ENCODE results near the gene ERGIC1. TPM values are rescaled to one million over a fixed set of nuclear protein-coding genes. Genes with fewer than 3 reads are reported as not detected.
A peak's percentile ranks its signal among the peaks of the same experiment; 100 is the strongest.

ERGIC1 gene
- total RNA-seq, 1 donor from 2014 or later = 201 TPM

DNA sequence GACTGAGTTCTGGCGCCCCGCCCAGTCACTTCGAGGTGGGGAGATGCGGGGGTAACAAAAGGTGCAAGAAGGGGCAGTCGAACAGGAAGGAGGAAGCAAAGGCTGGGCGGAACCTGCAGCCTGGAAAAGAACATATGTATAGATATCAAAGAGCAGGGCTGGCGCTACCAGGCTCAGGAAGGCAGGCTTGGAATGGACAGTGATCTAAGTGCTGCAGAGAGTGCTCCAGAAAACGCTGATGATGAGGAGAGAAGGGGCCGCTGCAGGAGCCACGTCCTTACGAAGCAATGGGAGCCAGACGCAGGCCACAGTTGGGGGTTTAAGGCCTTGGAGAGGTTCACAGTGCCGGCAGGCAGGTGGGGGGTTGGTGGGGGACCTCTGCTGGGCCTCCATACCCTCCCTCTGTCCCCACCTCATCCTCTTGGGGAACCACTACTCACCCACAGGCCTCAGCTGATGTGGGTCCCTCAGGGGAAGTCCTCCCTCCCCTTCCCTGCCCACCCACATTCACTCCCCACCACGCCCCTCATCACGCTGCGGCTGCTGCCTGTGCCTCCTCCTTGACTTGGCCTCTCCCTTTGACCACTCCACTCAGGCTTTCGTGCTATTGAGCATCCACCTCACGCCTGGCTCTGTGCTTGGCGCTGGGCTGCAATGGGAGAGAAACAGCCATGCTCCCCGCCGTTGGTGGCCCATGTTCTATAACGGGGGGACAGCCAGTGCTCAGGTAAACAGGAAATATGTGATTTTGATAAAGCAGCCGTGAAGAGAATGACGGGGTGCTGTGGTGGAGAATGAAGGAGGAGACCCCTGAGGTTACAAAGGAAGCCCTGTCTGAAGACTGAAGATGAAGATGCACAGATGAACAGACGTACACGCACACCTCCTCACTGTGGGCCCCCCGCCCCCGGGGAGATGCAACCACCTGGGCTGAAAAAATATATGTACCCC is 84.6 kb downstream of the ERGIC1 start:
- DNase-seq (ENCODE audit: low spot score) = no peak

DNA sequence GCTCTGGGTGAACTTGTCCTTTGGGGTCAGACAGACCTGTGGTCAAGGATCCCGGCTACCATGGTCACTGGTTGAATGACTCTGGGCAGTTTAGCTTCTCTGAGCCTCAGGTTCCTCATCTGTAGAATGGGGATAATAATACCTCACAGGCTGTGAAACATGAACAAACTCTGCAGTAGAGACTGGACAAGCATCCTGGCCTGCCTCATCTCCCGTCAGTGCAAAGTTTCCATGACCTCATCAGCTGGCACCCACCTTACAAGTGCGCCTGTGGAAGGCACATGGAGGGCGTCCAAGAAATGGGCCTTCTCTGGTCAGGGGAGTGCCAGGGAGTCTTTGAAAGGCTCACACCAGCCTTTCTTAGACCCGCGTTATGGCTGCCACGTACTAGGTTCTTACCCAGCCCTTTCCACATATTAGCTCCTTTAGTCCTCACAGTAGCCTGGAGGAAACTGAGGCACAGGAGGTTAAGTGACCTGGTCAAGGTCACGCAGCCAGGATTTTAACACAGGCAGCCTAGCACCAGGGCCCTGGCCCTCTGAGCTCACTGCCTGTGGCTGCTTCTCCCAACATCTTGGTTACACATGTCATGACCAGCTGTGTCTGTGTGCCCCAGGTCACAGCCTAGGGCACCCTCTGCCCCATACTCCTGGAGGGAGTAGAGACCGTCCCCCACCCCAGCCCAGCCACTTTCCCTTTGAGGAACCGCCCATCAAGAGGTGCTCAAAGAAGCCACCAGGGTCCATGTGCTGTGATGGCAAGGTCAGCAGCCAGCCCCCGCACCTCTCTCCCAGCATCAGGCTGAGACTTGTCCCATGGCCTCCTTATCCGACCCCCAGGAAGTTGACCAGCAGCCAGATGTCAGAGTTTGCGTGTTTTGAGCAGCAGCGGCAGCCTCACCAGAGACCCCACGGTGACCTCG is 85.7 kb downstream of the ERGIC1 start:
- DNase-seq (ENCODE audit: low spot score) = no peak

DNA sequence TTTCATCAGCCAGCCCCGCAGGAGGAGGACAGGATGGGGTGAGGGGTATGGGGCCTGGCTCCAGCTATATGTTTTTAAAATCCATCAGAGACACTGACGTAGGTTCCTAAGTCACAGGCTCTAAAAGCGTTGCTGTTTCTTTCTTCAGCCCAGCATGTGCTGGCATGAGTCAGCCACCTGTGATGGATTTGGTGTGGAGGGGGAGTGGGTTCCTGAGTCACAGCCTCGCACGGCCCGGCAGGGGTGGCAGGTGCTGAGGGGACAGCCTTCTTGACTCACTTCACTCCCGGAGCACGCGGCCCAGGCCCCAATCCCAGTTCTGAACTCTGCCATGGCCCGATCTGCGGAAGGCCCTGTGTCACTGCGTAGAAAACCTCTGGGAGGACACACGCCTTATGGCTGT is 86.4 kb downstream of the ERGIC1 start:
- no peak for DNase-seq (ENCODE audit: low spot score)

DNA sequence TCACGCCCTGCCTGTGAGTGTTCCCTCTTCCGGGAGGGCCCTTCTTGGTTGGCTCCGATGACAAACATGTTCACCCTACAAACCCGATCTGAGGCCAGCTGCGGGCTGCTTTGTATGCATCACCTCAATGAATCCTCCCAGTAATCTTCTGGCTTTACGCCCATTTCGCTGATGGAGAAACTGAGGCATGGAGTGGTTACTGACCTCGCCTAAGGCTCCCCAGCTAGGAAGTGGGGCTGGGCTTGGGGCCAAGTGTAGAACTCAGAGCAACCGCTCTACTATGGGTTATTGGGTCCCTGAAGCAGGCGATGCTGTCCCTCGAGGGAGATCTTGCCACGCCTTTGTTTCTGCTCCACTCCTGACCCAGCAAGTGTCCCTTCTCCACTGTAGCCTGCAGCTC is 86.9 kb downstream of the ERGIC1 start:
- DNase-seq (ENCODE audit: low spot score) = no peak

DNA sequence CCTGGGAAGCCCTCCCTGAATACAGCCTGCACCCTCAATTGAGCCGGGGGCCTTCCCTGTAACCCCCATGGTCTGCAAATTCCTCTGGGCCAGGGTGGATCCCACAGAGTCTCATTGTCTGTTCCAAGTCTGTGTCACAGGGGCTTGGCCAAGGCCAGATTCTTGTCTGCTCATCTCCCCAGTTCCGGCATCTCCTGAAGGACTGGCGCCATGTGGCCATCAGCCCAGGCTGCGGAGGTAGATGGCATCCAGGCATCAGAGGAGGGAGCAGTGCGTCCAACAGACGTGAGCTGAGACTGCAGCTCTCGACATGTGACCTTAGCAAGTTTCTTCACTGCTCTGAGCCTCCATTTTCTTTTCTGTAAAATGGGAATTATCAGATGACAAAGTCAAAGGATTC is 87.9 kb downstream of the ERGIC1 start:
- DNase-seq (ENCODE audit: low spot score) = no peak

DNA sequence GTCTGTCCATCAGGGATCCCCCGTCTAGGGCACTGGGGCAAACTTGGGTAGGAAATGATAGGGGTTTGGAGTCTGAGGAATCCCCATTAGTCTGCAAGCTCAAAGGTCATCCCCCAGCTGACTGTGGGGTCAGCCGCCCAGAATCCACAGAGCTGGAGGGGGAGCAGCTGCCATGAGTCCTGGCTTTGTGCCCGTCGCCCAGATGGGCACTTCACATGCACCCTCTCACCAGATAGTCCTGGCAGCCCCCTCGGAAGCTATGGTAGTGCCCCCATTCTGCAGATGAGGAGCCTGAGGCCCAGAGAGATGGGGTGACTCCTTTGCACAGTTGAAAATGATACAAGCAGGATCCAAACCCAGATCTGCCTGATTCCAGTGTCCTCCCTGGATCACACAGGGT is 89.5 kb downstream of the ERGIC1 start:
- no peak for DNase-seq (ENCODE audit: low spot score)

DNA sequence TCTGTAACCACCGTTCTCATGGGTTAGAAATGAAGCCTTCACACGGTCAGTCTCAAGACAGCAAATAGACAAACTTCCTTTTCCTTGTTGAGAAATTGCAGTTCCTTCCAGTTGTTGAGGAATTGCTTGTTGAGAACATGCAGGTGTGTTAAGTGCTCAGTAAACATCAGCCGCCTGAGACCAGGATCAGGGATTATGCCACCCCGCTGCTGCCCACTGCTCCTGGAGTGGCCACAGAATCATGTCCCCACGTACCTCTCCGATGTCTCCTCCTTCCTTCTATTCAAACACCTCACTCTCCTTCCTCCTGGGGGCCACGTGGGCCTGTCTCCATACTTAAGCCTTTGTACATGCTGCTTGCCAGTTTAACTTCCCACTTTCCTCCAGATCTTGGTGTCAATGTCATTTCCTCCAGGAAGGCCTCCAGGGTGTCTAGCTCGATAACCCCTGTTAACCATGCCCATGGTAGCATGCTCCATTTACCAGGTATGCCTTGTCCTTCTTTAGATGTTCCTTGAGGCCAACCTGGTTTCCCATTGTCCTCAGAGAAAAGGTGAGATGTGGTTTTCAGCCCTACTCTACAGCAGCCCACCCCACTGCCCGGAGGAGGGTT is 91.4 kb downstream of the ERGIC1 start:
- DNase-seq (ENCODE audit: low spot score) = no peak

- DNase-seq (ENCODE audit: low spot score) = no peak
These were observed 92.0 kb downstream of the ERGIC1 start for GRCh38 chr5:172926008-172926523.

- DNase-seq (ENCODE audit: low spot score) = no peak
These were observed 92.7 kb downstream of the ERGIC1 start for GRCh38 chr5:172926796-172927195.

- no peak for DNase-seq (ENCODE audit: low spot score)
These were observed 95.4 kb downstream of the ERGIC1 start for GRCh38 chr5:172929371-172929838.

GRCh38 chr5:172931001-172931536 is 97.0 kb downstream of the ERGIC1 start:
- DNase-seq (ENCODE audit: low spot score) = no peak

DNA sequence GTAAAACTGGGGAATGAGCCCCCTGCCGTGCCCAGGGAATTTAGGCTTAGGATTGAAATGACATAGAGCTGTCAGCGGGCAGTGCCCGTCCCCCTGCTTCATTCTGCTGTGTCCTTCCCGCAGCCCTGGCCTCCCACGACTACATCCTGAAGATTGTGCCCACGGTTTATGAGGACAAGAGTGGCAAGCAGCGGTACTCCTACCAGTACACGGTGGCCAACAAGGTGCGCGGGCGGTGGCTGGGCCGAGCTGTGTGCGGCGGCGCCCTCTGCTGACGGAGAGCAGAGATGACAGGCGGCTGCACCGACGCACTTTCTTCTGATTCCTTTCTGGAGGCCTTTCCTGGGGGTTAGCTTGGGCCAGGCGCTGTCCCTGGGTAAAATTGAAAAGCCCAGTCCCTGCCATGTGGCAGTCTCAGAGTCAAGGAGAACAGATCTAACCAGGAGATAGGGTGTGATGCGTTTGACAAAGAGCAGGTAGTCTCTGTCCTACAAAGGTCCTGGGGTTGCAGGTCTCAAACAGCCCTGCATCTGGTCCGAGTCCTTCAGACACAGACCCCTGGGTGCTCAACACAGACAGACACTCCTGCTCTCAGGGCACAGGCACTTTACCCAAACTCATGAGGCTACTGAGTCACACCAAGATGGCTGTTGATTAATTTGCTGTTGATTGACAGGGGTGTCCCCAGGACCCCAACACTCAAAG is 98.4 kb downstream of the ERGIC1 start:
- DNase-seq (ENCODE audit: low spot score) = peak; percentile 95

GRCh38 chr5:172933238-172933637 is 99.2 kb downstream of the ERGIC1 start:
- no peak for DNase-seq (ENCODE audit: low spot score)

DNA sequence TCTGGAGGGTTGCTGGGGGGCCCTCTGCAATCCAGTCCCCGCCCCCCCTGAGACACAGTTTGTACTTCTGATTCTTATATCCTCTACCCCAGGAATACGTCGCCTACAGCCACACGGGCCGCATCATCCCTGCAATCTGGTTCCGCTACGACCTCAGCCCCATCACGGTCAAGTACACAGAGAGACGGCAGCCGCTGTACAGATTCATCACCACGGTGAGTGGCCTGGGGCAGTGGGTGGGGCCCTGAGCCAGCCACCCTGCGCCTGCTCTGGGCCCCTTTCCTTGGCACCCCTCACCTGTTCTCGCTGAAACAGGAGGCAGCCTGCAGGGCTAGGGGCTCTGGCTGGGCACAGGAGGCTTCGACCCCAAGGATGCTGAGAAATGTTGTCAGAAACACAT is 101.0 kb downstream of the ERGIC1 start:
- DNase-seq (ENCODE audit: low spot score) = no peak

DNA sequence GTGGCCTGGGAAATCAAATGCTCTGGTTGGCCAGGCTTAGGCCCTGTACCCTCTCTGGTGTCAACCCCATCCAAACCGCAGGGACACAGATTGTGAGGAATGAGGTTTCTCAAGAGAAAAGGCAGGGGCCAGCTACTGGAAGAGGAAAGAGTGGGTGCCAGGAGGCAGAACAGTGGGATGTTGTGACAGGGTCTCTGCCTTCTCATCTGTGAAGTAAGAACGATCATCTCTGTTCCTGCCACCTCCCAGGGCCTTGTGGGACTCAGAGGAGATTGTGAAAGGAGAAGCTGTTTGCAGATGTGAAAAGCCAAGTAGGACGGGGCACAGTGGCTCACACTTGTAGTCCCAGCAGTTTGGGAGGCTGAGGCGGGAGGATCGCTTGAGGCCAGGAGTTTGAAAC is 102.3 kb downstream of the ERGIC1 start:
- DNase-seq (ENCODE audit: low spot score) = no peak

DNA sequence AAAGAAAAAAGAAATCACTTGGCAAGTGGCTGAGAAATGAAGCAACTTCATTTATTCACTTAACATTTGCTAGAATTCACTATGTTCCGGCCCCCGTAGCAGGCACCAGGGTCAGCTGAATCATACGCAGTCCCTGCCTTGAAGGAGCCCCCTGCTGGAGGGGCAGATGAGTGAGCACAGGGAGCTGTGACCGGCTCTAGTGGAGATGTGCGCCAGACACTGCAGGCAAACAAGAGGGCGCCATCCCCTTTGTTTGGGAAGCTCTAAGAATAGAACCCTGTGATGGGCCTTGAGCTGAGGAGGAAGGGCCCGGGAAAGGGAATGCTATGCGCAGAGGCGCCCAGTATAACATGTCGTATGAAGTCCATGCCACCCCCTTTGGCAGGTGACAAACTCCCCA is 105.0 kb downstream of the ERGIC1 start:
- DNase-seq (ENCODE audit: low spot score) = no peak

GRCh38 chr5:172939611-172940267 is 105.7 kb downstream of the ERGIC1 start:
- no peak for DNase-seq (ENCODE audit: low spot score)

DNA sequence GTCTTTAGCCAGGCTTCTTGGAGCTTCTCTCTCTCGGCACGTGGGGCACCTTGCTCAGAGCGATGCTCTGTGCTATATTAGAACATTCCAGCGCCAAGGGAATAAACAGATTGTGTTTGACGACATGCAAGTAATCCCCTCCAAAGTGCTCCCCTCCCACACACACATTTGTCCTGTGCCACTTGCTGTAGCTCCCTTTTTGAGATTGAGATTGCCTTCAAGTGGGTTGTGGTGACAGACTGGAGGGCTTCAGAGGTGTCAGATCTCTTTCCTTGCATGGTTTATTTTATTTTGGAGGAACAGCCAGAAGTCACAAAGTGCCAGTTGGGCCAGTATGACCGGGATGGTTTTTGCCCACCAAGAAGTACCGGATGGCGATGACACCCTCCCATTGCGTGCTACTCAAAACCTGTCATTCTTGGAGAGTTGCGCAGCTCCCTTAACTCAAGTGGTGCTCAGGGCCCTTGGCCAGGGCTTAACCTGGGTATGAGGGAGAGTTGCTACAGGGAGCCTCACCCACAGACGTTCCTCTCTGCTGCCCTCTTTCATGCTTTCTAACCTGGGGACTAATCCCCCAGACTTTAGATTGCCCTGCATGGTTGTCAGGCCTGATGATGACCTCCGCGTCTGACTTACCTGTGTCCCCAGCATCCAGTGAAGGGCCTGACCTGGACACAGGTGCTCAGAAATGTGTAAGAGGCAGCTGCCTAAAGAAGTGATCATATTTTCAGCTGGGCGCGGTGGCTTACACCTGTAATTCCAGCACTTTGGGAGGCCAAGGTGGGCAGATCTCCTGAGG is 106.4 kb downstream of the ERGIC1 start:
- DNase-seq (ENCODE audit: low spot score) = no peak

DNA sequence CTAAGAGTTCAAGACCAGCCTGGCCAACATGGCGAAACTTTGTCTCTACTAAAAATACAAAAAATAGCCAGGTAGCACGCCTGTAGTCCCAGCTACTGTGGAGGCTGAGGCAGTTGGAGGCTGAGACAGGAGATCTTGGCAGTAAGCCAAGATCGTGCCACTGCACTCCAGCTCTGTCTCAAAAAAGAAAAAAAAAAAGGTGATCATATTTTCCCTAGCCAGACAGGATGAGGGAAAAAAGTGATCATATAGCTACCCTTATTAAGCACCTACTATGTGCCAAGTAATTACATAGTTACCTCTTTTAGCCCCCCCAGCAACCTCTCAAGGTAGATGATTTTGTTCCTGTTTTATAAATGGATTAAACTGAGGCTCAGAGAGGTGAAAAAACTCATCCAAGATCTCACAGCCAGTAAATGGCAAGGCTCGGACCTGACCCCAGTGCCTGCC is 107.0 kb downstream of the ERGIC1 start:
- DNase-seq (ENCODE audit: low spot score) = no peak

Data from mesenteric fat pad (tissue), 1 donor.